Activated CD4-positive, alpha-beta T cell treated with anti-CD3 and anti-CD28 coated beads, Interleukin-2, amount 50 U/mL, for 48 hours (primary cell): Measurements from ENCODE around the gene DNAI1.
A peak's percentile ranks its signal among the peaks of the same experiment; 100 is the strongest.

Source experiments
- DNase-seq, 2 experiments: peaks; one replicate each; pipeline ENCODE4 v3.0.0-alpha.2; 2020

DNAI1 gene

DNA sequence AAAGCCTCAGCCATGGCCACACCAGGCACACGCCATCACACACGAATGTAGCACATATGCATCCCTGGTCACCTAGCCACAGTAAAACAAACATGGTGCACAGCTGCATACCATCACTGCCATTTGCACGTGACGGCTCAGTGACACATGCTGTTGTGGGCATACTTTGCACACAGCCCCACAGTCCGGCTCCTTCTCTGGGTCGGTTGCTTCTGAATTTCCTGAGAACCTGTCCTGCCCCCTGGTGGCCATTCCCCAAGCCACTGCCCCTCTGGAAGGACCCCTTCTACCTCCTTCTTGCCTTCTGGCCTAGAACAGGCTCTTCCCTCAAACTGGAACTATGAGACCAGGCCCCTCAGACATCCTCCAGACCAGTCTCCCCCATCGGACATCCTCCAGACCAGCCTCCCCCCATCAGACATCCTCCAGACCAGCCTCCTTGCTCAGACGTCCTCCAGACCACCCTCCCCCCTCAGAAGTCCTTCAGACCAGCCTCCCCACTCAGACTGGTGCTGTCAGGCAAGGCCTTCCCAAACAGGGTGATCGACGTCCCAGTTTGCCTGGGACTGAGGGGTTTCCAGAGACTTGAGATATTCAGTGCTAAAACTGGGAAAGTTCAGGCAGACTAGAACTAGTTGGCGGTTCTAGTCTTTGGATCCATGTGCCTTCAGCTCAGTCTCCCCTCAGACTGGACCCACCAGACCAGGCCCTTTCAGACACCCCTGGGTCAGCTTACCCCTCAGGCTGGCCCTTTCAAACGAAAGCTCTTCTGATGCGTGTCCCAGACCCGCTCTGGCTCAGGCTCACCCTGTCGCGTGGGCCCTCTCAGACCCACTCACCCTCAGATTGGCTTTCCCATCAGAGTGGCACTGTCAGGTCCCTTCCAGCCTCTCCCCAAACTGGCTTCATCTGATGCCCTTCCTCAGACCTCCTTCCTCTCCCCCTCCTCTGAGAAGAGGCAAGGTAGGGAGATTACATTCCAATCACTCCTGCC is 88.5 kb downstream of the DNAI1 start:
- DNase-seq, result peak; percentile 71 to 72

DNA sequence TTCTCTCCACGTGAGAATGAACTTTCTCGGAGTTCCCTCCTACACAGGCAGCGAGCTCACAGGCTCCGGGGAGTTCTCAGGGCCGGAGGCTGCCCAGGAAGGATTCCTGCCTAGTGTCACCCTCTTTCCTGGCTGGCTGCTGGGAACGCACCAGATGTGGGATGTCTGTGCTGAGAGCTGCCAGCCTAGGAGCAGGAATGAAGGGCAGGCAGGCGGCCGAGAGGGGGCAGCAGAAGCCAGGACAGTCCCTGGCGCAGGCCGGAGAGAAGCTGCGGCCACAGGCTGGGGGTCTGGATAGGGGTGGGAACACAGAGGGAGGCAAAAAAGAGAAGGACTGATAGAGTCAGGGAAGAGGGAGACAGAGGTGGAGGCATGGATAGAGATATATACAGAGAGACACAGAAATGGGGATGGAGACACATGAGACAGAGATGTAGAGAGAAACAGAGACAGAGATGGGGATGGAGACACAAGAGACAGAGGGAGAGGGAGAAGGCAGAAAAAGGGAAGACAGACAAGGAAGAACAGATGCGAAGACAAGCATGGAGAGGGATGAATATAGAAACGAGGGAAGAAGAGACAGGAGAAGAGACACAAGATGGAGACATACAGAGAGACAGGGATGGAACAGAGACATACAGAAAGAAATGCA is 89.5 kb downstream of the DNAI1 start:
- DNase-seq, result peak; percentile 41 to 54

DNA sequence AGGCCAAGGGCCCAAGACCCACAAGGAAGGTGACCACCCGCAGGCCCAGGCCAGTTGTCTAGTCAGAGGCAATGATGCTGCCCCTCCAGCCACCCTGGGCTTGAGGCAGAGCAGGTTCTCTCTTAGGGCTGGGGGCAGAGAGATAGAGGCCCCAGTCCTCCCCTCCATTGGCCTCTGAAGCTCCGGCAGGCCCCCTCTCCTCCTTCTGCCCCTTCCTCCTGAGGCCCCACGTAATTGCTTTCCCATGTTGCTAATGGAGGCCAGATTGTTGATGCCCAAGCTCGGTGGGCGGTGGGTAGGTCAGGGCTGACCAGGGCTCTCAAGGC is 90.8 kb downstream of the DNAI1 start:
- DNase-seq, result no peak

DNA sequence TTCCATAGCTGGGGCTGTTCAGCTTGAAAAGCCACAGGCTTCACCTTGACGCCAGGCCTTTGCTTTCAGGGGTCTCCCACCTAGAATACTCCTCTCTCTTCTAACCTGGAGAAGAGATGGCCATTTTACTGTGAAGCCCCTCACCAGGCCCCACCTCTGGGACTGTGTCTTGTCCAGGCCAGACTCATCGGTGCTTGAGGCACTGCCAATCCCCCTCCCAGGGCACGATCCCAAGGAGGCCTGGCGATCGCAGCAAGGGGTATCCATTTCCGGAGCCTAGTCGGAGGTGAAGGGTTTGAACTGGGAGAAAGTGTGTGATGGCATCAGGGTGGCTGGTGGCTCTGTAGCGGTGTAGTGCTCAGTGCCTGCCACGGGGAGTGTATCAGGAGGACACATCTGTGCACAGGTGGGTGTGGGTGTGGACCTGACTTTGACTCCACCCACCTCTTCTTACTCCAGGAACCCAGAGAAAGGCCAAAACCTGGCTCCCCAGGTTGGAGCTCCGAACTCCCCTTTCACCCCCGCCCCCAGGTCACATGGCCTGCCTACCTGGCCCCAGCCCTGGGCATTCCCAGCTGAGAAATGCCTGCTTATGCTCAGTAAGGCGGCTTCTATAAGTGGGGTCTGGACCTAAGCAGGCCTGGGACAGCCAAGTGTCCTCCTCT is 91.5 kb downstream of the DNAI1 start:
- no peak for DNase-seq

DNA sequence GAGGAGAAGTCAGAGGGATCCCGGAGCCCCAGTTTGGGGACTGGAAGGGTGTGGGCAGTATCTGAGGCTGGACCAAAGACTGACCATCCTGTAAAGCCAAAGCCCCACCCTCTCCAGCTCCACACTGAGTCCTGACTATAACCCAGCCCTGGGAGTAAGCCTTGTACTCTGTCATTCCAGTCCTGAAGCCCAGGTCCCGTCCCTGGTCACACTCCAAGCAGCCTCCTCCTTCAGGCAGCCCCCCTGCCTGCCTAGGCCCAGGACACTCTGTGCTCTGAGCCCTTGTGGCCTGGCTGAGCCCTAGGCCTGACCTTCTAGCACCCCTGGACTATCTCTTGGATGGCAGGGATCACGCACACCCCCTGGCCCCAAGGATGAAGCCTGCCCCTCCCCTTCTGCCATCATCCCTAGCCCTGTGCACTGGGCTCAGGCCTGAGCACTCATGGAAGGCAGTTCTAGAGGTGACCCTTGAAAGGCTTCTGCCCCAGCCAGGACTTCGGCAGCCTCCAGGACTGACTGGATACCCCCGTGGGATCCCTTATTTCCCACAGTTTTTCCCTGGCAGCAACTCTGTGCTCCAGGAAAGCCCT is 92.2 kb downstream of the DNAI1 start:
- DNase-seq, result no peak

DNA sequence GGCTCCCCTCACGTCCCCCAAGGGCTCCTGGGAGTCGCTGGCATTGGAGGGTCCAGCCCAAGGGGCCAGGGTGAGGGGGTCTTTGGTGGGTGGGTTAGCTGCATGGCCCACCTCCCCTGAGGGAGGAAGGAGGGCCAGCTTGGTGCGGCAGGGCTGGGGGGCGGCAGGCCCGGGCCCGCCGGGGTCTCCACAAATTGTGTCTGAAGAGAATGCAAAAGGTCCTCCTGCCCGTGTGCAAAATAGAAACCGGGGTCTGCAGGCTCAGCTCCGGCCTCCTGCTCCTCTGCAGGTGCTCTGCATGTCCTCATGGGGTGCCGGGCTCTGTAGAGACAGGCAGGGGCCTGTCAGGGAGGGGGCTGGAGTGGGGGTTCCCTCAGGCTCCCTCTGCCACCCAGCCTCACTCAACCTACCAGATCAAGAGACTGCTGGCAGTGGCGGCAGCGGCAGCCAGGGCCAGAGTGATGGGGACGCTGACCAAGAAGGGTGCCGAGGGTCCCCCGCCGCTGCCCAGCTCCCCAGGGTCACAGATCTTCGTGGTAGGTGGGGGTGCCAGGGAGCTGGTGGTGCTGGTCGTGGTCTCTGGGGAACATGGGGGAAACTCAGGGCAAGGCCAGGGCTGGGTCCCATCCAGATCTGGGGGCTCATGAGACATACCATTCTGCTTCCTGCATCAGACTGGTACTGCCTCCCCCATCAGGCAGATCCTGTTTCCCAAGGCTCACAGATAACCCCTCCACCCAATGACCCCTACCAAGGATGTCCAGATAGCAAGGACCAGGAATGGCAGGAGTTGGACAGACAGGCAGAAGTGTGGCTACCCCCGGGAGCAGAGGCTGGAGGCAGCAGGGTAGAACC is 93.4 kb downstream of the DNAI1 start:
- DNase-seq, result no peak

DNA sequence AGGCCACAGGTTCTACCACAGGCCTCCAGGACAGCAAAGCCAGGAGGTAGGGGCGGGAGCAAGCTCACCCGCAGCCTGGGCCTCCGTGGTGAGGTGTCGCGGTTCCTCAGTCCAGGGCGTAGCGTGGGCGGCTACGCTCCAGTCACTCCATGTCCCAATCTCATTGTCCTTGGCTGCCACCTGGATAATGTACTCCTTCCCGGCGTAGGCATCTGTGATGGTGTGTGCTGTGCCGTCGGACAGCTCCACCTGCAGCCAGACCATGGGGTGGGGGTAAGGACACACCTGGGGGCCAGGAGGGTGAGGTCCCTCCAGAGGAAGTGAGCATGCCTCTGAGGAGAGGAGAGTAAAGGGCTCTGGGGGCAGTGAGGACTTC is 94.0 kb downstream of the DNAI1 start:
- DNase-seq, result no peak

DNA sequence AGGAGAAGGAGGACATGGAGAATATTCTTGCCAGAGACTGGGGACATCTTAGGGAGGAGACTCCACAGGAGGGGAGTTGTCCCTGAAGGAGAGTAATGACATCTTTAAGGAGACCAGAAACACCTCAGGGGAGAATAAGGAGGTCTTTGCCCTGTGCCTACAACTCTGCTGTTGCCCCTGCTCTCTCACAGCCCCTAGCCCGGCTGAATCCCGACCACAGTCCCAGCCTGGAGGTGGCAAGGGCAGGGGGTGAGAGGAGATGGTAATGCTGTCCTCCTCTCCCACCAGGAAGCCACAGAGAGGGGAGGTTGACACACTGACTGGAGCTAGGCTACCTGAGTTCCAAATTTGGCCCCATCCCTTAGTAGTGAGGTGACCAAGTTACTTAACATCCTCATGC is 94.4 kb downstream of the DNAI1 start:
- DNase-seq, result no peak

DNA sequence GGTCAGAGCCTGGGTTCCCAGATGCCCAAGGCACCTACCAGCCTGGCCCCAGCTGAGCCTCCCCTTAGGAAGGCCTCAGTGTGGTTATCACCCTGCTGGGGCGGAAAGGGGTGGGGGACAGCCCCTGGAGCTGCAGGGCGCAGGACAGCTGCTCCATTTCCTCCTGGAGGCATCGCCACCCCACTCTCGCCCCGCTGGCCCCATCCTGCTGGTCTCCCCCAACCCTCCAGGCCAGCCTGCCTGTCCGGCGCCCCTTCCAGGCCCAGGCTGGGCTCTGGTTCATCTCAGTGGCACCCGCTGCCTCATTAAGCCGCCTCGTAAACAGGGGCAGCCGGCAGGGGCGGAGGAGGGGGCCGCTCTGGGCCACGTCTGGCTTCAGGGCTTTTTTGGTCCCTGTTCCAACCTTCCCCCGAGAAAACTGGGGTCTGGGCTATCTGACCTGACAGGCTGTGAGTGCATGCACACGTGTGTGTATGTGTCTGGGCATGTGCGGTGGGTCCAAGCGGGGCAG is 95.0 kb downstream of the DNAI1 start:
- DNase-seq, result no peak

DNA sequence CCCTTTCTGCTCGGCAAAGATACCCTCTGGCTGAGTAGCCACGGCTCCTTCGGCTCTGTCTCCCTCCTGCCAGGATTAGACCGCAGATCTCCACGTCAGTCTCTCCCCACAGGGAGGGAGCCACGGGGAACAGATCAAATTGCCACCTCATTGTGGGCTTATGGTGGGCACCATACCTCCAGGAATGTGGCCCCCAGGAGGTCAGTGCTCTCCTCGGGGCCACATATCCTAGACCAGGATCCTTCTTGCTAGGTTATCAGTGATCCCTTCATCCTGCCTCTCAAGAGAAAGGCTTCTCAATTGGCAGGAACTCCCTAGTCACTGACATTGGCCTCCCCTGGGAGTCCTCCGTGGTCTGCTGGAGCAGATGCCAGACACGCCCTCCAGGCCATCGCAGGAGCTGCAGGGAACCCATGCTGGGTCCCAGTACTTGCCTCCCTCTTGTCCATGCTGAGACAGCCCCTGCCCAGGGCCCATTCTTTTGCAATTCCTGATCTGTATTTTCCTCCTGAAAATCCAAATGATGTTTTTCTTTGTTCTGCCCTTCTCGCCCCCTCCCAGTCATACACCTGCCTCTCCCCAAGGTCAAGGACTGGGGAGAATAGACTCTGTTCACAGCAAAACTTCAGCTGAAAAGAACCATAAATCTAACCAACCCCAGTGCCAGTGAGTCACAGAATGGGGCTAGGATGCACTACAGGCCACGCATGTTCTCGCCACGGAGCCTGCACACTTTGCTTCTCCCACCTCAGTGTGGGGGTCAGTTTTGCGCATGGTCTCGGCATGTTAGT is 95.8 kb downstream of the DNAI1 start:
- no peak for DNase-seq

DNA sequence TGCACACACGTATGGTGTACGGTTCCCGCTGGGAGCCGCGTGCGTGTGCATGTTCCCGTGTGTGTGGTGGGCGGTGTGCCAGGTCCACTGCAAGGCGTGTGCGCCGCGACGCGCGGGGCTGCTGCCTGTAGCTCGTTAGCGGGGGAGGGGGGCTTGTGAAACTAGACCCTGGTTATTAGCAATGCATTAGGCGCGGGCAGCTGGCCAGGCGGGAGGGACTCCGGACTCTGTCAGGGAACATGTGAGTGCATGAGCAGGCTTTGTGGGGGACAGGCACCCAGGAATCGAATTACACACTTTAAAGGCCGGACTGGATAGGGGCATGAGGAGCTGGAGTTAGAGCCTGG is 96.4 kb downstream of the DNAI1 start:
- no peak for DNase-seq

DNA sequence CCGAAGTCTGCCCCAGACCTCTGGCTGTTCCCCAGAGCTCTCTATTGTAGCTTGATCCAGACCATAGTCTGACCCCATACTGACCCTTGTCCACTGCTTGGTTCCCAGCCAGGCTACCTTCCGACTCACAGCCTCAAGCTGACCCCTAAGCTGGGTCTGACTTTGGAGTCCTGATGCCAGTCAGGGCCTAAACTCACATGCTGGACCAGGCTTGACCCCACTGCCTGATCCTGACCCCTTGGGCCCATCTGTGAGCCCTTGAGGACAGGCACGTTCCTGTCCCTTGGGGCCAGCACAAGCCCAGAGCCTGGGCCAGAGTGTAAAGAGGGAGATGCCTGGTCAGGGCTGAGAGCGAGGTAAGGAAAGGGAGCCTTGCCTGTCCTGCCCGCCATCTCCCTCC is 96.9 kb downstream of the DNAI1 start:
- DNase-seq, result no peak

DNA sequence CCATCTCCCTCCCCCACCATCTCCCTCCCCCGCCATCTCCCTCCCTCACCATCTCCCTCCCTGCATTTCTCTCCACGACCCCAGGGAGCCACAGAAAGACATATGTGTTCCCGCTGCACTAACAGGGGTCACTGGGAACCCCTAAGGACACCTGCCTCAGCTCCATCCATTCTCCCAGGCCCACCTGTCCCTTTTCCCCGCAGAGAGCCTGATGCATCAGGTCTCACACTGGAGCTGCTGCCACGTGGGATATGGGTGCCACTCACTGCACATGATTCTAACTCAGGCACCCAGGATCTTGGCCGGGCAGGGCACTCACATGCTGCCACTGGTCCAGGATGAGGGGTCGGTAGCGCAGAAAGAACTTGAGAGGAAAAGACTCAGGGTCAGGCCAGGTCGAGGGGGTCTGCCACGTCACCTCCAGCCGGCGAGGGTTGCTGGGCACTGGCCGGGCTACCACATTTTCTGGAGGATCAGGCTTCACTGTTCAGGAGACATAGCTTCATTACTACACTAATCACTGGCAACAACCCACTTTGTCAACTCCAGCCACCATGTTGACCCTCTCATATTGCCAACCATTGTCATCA is 97.4 kb downstream of the DNAI1 start:
- no peak for DNase-seq

DNA sequence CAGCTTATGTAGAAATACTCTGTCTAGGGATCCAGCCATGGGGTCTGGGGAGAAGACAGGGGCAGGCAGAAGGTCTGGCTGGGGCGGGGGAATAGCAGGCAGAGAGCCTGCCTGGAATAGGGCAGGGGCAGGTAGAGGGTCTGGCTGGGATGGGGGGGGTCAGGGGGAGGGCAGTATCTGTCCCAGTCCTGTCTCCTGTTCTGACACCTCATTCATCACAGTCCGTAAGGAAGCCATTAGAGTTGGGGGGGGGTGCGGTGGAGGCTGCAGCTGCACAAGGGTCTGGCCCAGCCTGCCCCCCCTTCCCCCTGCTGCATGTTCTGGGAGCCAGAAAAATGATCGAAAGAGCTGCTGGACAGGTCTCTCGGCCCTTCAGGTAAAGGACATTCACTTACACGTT is 98.3 kb downstream of the DNAI1 start:
- no peak for DNase-seq

DNA sequence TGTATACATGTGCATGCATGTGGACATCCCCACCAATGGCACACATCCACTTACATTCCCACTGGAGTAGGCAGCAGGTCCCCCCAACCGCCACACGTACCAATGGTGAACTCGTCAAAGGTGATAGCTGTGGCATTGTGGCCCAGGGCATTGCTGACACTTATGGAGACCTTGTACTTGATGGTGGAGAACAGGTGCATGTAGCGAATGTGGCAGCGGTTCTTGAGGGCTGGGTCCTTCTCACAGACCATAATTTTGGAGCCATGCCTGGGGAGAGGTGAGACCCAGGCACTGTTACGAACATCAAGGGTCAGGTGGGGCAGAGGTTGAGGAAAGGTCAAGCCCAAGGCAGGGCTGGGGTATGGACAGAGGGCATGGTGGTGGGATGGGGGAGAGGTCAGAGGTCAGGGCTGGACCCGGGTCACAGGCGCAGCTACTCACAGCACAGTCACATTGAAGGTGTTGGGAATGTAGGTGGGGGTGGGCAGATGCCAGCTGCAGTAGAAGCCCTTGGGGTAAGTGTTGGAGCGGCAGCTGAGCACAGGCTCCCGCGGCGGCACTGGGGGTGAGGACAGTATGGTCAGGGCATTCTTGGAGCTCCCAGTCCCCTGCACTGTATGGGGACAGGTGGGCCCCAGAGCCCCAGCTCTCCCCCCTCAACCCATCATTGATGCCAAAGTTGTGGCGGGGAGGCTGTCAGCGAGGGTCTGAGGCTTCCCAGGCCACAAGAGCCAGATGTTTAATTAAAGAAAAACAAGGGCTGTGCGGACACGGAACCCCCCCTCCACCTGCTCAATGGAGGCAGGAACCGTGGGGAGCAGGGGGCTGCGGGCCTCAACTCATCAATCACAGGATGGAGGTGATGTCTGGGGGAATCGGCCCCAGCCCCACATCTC is 99.1 kb downstream of the DNAI1 start:
- DNase-seq, result no peak

DNA sequence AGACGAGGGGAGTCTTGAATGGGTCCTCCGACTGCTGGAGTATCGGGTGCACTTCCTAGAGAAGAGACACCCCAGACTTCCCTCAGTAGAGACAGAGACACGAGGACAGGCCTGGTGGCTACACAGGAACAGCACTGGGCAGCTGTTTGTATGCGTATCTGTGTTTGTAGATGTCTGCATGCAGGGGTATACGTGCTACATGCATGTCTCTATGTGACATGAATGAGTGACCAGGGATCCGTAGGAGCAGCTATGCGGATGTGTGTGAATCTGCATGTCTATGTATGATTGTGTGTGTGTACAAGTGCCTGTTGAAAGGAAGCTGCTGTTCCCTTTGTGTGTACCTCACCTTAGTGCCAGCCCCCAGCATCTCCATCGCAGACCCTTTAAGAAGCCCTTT is 99.8 kb downstream of the DNAI1 start:
- no peak for DNase-seq

DNA sequence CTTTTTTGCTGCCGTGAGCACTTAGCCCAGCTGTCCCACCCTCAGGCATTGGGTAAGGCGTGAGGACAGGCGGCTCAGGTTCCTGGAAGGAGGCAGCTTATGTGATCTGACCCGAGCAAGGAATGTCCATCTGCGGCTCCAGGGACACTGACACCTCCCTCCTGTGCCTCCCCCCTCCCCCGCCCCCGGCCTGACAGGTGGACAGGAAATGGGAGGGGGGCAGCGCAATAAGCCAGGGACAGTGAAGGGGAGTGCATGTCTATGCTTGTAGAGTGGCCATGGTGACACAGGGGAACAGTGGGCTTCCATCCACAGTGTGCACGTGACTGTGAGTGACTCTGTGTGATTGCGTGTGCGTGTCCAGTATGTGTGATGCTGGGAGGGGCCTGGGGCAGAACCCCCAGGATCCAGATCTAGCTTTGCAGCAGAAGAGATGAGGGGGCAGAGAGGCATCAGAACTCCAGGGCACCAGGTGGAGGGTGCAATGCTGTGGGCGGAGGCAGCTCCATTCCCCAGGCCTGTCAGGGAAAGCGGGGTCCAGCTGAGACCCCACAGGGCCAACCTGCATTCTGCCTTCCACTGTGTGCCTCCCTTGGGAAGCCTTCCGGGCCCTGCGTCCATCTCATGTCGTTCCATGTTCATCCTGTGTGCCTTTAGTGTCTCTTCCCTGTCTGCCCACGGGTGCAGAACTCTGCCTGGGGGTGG is 100.5 kb downstream of the DNAI1 start:
- DNase-seq, result no peak

DNA sequence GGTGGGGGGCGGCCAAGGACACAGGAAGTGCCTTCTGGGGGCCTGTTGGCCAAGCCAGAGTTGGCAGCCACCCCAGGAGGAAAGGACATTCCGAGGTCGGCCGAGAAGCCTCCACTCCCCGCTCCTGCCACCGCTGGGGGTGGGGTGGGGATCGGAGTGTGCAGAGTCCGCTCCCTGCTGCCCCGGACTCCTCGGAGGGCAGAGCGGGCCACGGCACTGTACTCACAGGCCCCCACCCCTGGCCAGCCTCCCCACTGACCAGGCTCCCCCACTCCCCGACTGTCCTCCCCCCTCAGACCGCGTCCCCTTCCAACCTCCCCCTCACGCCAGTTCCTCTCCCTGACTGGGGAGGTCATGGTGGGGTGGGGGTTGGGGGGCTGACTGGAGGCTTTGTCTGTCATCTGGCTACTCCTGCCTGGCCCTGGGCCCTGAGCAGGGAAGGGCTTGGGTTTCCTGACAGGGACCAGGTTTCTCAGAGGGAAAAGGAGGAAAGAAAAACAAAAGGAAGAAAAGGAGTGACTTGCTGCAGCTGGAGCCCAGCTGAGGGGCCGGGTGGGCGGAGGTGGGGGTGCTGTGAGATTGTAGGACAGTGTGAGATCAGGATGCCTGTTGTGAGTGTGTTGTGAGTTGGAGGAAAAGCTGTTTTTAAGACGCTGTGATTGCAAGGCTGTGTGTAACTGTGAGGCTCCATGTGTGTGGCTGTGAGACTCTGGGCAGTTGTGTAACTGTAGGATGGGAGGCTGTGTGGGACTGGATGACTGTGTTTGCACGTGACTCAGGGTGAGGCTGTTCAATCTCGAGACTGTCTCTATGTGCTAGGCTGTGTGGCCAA is 101.2 kb downstream of the DNAI1 start:
- no peak for DNase-seq
